Non-pigmented ciliary epithelial cell (primary cell): Measurements from ENCODE around the gene MTNR1B.

Source experiments
- DNase-seq: peaks from one replicate; pipeline ENCODE4 v3.0.0-alpha.2; 2010; ENCODE audit warnings: low read depth

The MTNR1B gene

DNA sequence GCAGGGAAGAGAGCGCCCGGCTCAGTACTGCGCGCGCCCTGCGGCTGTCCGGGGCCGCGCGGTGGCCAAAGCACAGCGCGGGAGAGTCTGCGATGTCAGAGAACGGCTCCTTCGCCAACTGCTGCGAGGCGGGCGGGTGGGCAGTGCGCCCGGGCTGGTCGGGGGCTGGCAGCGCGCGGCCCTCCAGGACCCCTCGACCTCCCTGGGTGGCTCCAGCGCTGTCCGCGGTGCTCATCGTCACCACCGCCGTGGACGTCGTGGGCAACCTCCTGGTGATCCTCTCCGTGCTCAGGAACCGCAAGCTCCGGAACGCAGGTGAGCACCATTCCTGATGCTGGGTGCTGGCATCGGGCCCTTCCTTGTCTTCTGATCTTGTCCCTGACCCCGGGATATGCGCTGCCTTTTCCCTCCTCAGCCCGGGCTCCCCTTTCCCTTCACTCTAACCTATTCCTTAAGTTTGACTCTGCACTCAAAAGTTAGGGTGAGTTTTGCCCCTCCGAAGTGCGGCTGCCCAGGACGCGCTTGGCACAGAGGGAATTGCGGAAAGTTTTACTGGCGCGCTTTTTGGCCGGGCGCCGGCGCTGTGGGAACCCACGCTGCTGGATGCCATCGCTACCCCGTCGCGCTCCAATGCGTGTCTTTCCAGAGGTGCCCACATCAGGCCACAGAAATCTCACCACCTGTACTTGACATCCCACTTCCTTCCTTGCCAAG, at the start of gene MTNR1B:
TSS of gene MTNR1B (plus strand) at position 18 of the 714 bp plus-strand sequence. CDS start at position 93, 75 bp downstream.
- no peak for DNase-seq

DNA sequence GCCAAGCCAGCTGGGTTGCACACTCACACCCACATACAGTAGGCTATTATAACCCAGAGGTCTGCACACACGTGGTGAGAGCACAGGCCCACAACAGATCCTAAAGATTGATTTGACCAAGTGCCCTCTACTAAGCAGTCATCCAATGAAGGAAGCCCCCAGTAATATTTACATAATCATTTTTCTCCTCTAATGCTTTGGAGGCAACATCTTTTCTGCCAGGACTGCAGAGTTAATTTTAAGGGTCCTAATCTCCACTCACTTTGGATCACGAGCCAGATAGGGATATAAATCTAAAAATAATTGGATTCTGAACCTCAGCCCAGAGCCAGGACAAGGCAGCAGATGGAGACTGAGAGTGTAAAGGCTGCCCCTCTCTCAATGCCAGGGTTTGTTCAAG, 49.1 kb upstream of the MTNR1B start:
- DNase-seq: no peak

DNA sequence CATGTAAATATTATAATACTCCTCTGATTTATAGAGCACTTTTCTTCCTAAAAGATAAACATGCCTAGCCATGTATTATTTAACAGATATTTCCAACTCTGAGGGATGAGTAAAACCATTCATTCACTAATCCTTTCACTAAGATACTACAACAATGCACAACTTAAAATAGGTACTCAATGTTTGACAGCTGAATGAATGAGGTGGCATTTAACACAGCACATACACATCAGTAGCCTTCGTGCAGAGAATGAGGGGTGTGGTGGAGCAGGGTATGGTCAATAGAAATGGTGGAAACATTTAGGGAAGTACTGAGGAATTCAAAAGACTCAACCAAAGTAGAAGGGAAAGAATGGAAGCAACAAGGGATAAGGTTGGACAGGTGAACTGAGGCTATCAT, 46.7 kb upstream of the MTNR1B start:
- DNase-seq: no peak

DNA sequence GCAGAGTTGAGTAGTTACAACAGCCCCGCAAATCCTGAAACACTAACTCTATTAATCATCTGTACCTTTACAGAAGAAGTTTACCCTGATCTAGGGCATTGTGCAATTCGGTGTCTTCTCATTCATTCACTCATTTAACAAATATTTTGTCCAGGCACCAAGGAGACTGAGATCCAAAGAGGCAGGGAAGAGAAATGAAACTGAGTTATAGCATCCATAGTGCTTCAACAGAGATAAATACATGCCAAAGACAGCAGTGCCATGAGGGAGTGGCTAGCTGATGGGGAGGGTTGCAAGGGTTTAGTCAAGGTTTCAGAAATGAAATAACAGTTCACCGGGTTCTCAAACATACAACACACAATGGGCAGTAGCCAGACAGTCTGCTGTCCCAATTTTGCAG, 40.2 kb upstream of the MTNR1B start:
- no peak for DNase-seq

DNA sequence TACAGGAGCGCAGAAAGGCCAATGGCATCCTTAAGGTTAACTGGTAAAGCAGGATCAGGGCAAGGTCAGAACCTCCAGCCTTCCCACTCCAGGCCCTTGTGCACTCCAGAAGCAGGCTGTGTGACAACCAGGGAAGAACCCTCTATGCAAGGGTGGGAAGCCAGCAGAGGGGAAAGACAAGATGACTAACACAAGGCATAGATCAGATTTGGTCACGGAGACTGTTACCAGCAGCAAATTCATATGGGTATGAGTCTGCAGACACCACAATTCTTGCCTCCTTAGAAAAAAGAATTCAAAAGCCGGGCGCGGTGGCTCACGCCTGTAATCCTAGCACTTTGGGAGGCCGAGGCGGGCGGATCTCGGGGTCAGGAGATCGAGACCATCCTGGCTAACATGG, 39.8 kb upstream of the MTNR1B start:
- no peak for DNase-seq

DNA sequence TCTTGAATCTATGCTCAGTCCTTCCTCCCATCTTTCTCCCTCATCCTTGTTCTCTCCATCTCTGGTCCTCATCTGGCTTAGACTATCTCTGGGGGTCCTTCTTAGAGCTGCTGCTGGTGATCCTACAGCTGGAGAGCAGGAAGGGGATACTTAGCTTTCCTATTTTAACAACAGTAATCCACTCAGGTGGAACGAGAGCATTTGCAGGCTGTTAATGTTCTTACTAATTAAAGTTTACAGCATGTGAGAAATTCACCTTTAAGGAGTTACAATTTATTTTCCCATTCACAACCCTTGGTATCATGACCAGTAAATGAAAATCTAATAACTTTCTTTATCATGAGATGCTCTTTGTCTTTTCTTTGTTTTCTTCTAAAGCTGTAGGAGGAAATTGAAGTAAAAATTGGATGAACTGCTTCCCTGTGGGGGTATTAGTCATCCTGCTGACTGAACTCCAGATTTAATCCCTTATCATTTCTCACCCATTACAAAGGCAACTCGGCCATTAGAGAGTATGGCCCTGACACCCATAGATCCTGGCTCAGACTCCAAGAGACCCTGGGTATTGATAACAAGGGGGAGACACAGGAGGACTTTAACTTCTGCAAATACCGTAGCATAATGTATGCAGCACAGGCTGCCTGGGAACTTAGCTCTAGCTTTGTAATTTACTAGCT, 37.6 kb upstream of the MTNR1B start:
- DNase-seq: no peak

DNA sequence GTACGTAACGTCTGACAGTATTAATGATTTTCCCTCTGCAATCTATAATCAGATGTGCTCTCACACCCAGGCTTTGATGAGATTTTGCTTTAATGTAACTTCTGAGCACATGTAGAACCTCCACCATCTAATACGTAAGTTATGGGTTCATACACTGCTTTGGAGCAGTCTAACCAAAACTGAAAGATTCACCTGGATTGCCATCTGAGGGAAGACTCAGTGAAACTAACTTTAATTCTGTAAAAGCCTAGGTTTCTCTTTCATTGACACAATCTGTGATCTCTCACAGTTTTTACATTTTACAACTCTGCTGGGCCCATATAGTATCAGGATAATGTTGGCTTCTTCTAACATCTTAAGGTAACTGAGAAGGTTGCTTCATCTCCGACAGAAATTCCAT, 30.1 kb upstream of the MTNR1B start:
- DNase-seq: no peak

DNA sequence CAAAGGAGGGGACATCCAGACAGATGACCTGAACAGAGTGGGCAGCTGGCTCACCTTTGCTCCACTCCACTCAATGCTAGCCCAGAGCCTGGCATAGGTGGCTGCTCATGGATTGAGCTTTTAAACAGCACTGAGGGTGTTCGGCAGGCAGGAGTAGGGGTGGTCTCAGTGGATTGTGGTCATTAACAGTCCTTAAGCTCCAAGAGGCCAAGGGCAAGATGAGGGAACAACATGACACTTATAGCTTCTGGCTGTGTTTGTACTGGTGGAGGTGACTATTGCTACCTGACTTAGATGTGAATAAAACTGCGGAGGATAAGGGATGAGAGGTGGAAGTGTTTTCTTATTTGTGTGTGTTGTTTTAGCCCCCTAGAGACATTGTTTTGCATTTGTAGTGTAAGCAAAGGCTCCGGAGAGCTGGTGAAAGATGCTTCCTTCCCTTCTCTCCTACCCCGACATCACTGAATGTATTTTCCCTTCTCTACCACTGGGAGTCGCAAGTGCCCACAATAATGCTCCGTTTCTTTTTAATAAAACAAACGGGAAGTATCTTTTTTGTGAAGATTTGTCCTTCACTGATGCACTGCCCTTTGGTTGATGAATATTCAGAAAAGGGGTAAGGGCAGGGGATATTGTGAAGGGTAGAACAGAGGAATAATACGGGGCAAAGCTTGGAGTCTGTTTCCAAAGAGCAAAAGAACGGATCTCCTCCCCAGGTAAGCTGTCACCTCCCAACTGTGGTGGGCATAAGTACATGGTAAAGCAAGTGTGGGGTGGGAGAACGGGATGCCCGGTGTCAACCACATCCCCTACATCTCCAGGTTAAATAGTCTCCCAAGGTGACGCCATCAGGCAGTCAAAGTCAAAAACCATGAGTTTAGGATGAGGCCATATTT, 27.5 kb upstream of the MTNR1B start:
- no peak for DNase-seq

DNA sequence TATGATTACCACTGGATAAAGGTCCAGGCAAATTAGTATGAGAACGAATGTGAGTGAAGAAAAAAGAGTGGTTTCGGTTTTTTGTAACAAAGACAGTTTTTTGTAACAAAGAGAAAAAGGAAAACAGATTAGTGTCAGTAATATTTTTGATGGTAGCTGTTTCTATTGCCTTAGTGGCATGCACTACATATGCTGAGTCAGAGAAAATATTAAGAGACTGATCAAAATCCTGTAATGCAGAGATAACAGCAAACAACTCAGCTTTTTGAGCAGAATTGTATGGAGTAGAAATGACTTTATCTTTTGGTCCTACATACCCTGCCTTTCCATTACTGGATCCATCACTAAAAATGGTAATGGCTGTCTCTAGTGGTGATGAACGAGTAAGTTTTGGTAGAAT, 22.7 kb upstream of the MTNR1B start:
- DNase-seq: no peak

DNA sequence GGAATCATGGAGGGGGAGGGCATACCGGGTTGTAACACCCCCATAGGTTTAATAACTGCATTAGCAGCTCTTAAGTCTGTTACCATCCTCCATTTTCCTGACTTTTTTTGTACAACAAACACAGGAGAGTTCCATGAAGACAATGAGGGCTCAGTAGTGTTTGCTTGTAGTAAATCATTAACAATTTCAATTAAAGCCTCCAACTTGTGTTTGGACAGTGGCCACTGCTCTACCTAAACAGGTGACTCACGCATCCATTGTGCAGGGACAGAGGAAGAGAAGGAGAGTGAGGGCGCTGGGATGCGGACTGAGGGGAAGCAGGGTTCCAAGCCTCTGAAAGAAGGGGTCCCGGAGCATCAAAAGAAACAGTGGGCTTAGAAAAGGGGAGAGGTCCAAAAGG, 21.3 kb upstream of the MTNR1B start:
- no peak for DNase-seq

DNA sequence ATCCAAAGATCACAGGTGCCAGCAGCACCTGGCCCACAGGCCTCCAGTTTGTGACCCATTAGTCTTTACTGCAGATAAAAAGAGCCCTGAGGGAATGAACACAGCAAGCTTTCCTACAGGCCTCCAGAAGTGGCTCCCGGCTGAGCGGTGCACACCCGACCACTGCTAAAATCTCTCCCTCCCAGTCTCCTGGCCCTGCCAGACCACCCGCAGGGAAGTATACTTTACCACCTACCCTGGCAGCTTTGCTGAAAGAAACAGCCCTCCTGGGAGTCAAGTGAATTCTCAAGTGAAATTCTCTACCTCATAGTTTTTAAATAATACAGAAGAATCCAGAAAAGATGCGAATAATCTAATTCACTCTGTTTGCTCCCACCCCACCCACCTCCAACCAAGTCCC, 15.4 kb upstream of the MTNR1B start:
- DNase-seq: no peak

DNA sequence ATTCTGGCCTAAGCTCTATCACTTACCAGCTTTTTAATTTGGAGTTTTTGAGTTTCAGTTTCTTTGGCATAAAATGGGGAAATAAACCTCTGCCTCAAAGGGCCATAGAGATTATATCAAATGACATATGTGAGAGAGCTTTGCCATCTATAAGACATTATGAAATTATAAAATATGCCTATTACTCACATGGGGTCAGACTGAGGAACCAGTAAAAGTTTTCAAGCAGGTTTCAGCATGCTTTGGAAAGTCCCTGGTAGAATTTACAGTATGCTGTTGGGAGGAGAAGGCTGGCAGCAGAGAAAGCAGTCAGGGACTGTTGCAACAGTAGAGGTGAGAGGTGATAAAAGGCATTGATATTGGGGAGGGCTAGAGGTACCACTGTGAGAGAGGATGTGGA, 13.6 kb upstream of the MTNR1B start:
- no peak for DNase-seq

DNA sequence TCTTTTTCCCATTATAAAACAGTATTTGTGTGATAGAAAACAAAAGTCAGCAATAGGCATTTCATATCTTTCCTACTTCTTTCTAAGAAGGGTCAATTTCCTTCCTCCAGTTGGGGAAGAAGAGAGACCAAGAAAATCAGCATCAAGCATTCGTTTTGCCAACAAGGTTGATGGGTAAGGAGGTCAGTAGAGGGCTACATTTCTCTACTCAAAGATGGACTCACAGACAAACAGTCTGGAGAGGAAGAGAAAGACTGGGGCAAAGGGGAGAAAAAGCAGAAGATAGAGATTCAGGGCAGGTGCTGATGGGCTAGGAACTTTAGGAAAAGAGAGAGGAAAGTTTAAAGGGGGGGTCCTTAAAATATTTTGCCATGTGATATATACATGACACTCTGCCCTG, 8.6 kb upstream of the MTNR1B start:
- no peak for DNase-seq

DNA sequence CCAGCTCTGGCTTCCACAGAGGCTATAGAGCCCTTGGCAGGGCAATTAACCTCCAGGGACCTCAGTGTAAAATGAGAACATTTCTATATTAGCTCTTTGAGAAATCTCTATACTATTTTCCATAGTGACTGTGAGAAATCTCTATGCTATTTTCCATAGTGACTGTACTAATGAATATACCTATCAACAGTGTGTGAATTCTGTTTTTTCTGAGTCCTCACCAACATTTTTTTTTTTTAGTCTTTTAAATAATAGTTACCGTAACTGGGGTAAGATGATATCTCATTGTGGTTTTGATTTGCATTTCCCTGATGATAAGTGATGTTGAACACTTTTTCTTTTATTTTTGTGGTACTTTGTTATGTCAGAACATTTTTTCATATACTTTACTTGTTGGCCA, 7.0 kb upstream of the MTNR1B start:
- DNase-seq: no peak

DNA sequence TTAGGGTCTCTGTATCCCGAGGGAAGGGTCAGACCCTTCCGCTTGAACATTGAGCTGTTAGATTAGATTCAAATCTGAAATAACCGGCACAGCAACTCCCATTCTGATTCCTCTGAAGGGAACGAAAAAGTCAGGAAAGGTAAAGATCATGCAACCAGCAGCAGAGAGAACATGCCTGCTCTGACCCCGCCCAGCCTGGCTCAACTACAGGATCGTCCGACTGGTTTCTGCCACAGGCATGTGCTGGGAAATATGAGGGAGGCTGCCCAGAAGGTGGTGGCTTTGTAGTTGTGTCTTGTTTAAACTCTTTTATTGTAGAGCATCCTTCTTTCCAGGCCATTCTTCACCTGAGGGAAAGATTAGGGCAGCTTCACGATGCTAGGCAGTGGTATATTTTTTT, 5.0 kb upstream of the MTNR1B start:
- no peak for DNase-seq

DNA sequence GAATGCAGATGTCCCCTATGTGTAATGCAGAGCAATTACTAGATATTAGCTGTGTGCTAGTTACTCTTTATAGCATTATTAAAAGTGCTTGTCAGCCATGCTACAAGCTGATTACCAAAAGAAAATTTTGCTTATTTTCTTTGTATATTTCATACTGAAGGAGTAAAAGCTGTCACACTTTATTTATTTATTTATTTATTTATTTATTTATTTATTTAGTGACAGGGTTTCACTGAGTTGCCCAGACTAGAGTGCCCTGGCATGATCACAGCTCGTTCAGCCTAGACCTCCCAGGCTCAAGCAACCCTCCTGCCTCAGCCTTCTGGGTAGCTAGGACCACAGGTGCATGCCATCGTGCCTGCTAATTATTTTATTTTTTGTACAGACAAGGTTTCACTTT, 4.3 kb upstream of the MTNR1B start:
- DNase-seq: no peak

DNA sequence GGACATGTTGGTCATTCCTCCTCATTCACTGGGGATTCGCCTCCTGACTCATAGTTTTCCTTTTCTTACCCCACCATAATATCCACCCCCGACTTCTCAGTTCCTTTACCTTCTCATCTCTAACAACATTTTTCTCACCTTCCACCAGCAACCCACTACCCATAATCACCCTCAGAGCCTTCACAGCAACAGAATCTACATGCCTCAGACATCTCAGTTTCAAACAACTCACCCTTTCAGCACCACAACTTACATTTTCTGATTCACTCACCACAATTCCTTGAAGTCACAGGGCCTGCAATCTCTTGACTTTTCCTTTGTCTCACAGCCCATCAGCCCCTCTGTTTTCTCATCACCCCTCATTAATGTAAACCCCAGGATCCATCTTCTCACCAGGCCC, 2.3 kb upstream of the MTNR1B start:
- DNase-seq: no peak

DNA sequence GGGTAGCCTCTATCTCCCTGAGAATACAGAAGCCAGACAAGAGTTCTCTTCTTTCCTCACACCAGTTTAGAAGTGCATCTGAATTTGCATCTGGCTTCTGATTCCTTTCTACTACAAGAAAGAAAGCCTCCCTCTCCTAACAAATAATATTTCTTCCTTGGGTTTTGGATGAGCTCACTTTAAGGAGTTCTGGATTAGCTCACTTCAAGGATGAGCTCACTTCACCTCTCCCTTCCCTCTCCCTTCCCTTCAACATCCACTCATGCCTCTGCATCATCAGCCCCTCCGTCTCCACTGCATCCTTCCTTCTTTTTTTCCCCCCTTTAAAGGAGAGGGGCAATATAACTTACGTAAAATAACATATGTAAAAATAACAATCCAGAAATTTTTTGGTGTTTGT, 1.6 kb upstream of the MTNR1B start:
- no peak for DNase-seq

DNA sequence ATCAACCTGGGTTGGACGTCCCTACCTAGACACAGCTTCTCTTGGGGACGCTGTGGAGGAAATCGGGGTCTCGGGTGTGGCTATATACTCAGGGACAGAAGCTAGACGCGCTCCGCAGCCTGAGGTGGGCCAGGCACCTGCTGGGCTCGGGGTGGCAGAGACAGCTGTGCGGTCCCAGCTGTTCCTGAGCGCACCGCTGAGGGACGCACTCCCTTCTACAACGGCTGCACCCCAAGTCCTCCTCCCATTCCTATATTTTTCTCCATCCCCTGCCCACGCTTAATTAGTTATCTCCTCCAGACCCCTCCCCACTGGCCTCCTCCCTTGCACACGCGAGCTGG, 188 bp upstream of the MTNR1B start:
- no peak for DNase-seq

DNA sequence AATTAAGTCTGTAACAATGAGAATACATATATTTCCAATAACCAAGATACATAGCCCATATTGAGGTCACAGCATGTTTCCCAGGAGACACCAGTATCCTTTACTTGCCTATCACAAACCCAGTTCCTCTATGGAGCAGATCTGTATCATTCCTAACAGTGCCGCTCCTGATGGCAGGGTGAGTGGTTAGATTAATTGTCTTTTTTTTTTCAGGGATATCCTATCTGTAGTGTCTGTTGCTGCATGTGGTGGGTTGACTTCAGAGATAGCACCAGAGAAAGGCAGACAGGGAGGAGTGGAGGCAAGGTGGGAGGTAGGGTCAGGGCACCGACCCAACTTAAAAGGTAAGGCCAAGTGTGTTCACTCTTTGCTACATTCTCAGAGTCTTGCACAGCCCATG, 2.8 kb downstream of the MTNR1B start:
- DNase-seq: no peak

DNA sequence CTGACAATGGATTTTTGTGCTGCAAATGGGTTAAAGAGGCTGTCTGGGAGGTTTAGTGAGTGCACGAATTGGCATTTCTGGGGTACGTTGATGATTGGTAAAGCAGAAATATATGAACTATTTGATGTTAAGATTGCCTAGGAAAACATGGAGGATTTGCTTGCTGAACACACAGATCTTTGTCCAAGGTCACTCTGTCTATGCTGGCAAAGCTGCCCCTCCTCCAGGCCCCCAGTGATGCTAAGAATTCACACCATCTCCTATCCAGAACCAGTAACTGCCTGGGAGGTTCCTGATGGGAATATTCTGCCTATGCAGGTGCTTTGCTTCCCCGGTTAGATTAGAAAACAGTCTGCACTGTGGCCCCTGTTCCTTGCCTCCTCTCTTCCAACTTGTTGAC, 5.8 kb downstream of the MTNR1B start:
- no peak for DNase-seq

DNA sequence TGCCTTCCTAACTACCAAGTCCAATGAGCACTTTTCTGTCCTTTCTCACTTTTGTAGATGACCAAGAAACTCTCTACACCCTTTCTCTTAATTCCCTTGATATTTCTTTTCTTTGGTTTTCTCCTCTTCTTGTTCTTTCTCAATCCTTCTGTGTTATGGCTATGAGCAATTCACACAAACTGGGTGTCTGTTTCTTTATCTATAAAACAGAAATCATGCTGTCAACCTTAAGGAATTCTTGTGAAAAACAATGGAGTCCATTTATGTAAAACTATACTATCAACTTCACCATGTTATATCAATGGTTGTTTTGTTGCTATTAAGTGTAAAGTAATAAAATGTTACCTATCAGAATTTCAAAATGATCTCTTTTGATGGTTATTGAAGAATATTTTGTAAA, 7.2 kb downstream of the MTNR1B start:
- DNase-seq: no peak

DNA sequence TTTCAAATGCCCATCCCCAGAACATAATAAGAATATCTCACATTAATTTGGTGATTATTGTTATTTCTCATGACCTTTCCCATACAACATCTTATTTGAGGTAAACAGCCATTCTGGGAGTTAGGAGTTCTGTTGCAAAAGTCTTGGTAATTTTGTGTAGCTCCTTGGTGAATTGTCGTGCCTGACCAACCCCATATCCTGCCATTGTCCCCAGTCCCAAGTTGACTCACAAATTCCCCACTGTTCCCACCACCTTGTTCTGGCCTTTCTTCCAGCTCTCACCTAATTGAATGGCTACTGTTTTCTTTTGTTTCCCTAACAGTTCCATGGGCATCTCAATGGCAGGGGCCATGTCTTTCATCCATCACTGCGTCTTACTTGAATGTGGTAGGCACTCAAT, 8.0 kb downstream of the MTNR1B start:
- DNase-seq: no peak
